ENCODE results near the gene SMIM32. TPM values are rescaled to one million over a fixed set of nuclear protein-coding genes. Genes with fewer than 3 reads are reported as not detected.
A peak's percentile ranks its signal among the peaks of the same experiment; 100 is the strongest.

Gene SMIM32
- total RNA-seq, result not detected in 2 replicates
- long read RNA-seq, result 0 reads

- peak within 1 kb of the TSS; percentile 69 for H3K4me3 Mint-ChIP-seq (ENCODE audit: unreplicated experiment)
- H3K27me3 Mint-ChIP-seq (ENCODE audit: unreplicated experiment), result peaks cover 30% of the 10 kb centered on the region
- TF ChIP-seq CTCF (IDR thresholded peaks at IDR 0.05), result no peak
- H3K9me3 Mint-ChIP-seq (ENCODE audit: unreplicated experiment), result no peaks in the 10 kb centered on the region
- no peak within 1 kb of the TSS for H3K27ac Mint-ChIP-seq (ENCODE audit: unreplicated experiment)
- DNase-seq (ENCODE audit: extremely low spot score, unreplicated experiment), result no peak
- H3K36me3 Mint-ChIP-seq (ENCODE audit: unreplicated experiment), result peaks cover 17% of the 10 kb centered on the region
- H3K4me1 Mint-ChIP-seq (ENCODE audit: unreplicated experiment), result peaks cover 13% of the 10 kb centered on the region
These were observed at the start of gene SMIM32 for GRCh38 chr5:136192526-136193321. Gene SMIM32 (minus strand): TSS chr5:136193162. CDS start chr5:136192524, 638 bp downstream.

- TF ChIP-seq CTCF (IDR thresholded peaks at IDR 0.05), result no peak
- H3K27ac Mint-ChIP-seq (ENCODE audit: unreplicated experiment), result no peak overlapping the region
- no peaks in the 10 kb centered on the region for H3K9me3 Mint-ChIP-seq (ENCODE audit: unreplicated experiment)
- no peak for DNase-seq (ENCODE audit: extremely low spot score, unreplicated experiment)
- no peak overlapping the region for H3K4me3 Mint-ChIP-seq (ENCODE audit: unreplicated experiment)
- peaks cover 68% of the 10 kb centered on the region for H3K27me3 Mint-ChIP-seq (ENCODE audit: unreplicated experiment)
- no peaks in the 10 kb centered on the region for H3K4me1 Mint-ChIP-seq (ENCODE audit: unreplicated experiment)
- H3K36me3 Mint-ChIP-seq (ENCODE audit: unreplicated experiment), result no peaks in the 10 kb centered on the region
These were observed 49.6 kb upstream of the SMIM32 start for GRCh38 chr5:136242611-136243010.

GRCh38 chr5:136242136-136242535 is 49.2 kb upstream of the SMIM32 start:
- no peaks in the 10 kb centered on the region for H3K36me3 Mint-ChIP-seq (ENCODE audit: unreplicated experiment)
- H3K4me1 Mint-ChIP-seq (ENCODE audit: unreplicated experiment), result no peaks in the 10 kb centered on the region
- peaks cover 66% of the 10 kb centered on the region for H3K27me3 Mint-ChIP-seq (ENCODE audit: unreplicated experiment)
- H3K27ac Mint-ChIP-seq (ENCODE audit: unreplicated experiment), result no peak overlapping the region
- no peak for DNase-seq (ENCODE audit: extremely low spot score, unreplicated experiment)
- TF ChIP-seq CTCF (IDR thresholded peaks at IDR 0.05), result no peak
- H3K9me3 Mint-ChIP-seq (ENCODE audit: unreplicated experiment), result no peaks in the 10 kb centered on the region
- H3K4me3 Mint-ChIP-seq (ENCODE audit: unreplicated experiment), result no peak overlapping the region

- Mint-ChIP-seq H3K9me3 (ENCODE audit: unreplicated experiment) (no peaks in the 10 kb centered on the region), H3K27me3 (ENCODE audit: unreplicated experiment) (peaks cover 56% of the 10 kb centered on the region), H3K4me3 (ENCODE audit: unreplicated experiment) (no peak overlapping the region), H3K36me3 (ENCODE audit: unreplicated experiment) (no peaks in the 10 kb centered on the region), H3K4me1 (ENCODE audit: unreplicated experiment) (no peaks in the 10 kb centered on the region), H3K27ac (ENCODE audit: unreplicated experiment) (no peak overlapping the region)
- no peak for TF ChIP-seq CTCF (IDR thresholded peaks at IDR 0.05)
- no peak for DNase-seq (ENCODE audit: extremely low spot score, unreplicated experiment)
These were observed 47.9 kb upstream of the SMIM32 start for GRCh38 chr5:136240894-136241293.

- peaks cover 34% of the 10 kb centered on the region for H3K27me3 Mint-ChIP-seq (ENCODE audit: unreplicated experiment)
- DNase-seq (ENCODE audit: extremely low spot score, unreplicated experiment), result no peak
- no peaks in the 10 kb centered on the region for H3K36me3 Mint-ChIP-seq (ENCODE audit: unreplicated experiment)
- no peak overlapping the region for H3K27ac Mint-ChIP-seq (ENCODE audit: unreplicated experiment)
- H3K4me1 Mint-ChIP-seq (ENCODE audit: unreplicated experiment), result no peaks in the 10 kb centered on the region
- no peak overlapping the region for H3K4me3 Mint-ChIP-seq (ENCODE audit: unreplicated experiment)
- no peak for TF ChIP-seq CTCF (IDR thresholded peaks at IDR 0.05)
- no peaks in the 10 kb centered on the region for H3K9me3 Mint-ChIP-seq (ENCODE audit: unreplicated experiment)
These were observed 43.6 kb upstream of the SMIM32 start for GRCh38 chr5:136236479-136237083.

Data from osteocyte (in vitro differentiated cells).